AG04449 (cell line): ENCODE measurements around the gene SH2D3C.

Experiments
- CTCF ChIA-PET: fragments of 350-600 bp; formaldehyde crosslinking; extraction: SDS; loops from one replicate; lab custom pipeline; 2021; ENCODE audit warnings: antibody characterized with exemption; lab: Yijun Ruan, JAX
- POLR2A ChIA-PET: fragments of 400-600, 350-600 bp; formaldehyde crosslinking; extraction: SDS; loops from one replicate; lab custom pipeline; 2020; ENCODE audit warnings: antibody characterized with exemption, inconsistent platforms; lab: Yijun Ruan, JAX
- DNase-seq: peaks from one replicate; pipeline ENCODE4 v3.0.0-alpha.2; 2010; ENCODE audit warnings: low read depth, low spot score
- H3K4me3 ChIP-seq: 2 replicates; pipeline ENCODE4 v1.5.1; 2011; ENCODE audit warnings: low read depth, mild to moderate bottlenecking, control low read depth, low read length
- CTCF ChIP-seq: IDR thresholded peaks from one replicate; pipeline ENCODE4 v1.5.1; 2011; ENCODE audit warnings: mild to moderate bottlenecking, moderate library complexity, low read length, control low read depth, inconsistent platforms; ENCODE audit not compliant: insufficient read depth; ENCODE audit errors: missing control alignments

The SH2D3C gene

GRCh38 chr9:127770583-127770904 is 7.9 kb downstream of the SH2D3C start:
- DNase-seq = no peak
- ChIA-PET CTCF (interaction anchor here (0.9 to 10.4 kb wide), 8 partner anchors 10 to 150 kb away, joined by 3 to 93 read pairs (median 6); partner anchors contain the start of genes CDK9 and TOR2A), POLR2A (interaction anchor here (1.0 kb wide), 1 partner anchor 15 kb away, joined by 4 read pairs; the partner anchor contains the start of gene CDK9)
- no peak for TF ChIP-seq CTCF
- peak overlapping the region; percentile 59 for H3K4me3 ChIP-seq

GRCh38 chr9:127769929-127770582 is 8.4 kb downstream of the SH2D3C start:
- CTCF ChIA-PET = interaction anchor here (0.9 to 10.4 kb wide), 6 partner anchors 14 to 151 kb away, joined by 3 to 93 read pairs (median 6); partner anchors contain the start of genes CDK9 and TOR2A
- no peak for DNase-seq
- H3K4me3 ChIP-seq = no peak overlapping the region
- POLR2A ChIA-PET = no interaction called here
- TF ChIP-seq CTCF = no peak

GRCh38 chr9:127769101-127769500 is 9.4 kb downstream of the SH2D3C start:
- ChIA-PET POLR2A (no interaction called here), CTCF (interaction anchor here (0.8 to 10.4 kb wide), 5 partner anchors 15 to 152 kb away, joined by 3 to 93 read pairs (median 3); partner anchors contain the start of genes CDK9 and TOR2A)
- DNase-seq = no peak
- no peak for TF ChIP-seq CTCF
- no peak overlapping the region for H3K4me3 ChIP-seq

- DNase-seq = no peak
- no peak overlapping the region for H3K4me3 ChIP-seq
- no peak for TF ChIP-seq CTCF
- ChIA-PET POLR2A (no interaction called here), CTCF (interaction anchor here (0.8 to 10.4 kb wide), 5 partner anchors 15 to 153 kb away, joined by 3 to 93 read pairs (median 7); partner anchors contain the start of genes CDK9 and TOR2A)
These were observed 9.8 kb downstream of the SH2D3C start for GRCh38 chr9:127768698-127769097.

GRCh38 chr9:127767909-127768331 is 10.5 kb downstream of the SH2D3C start:
- TF ChIP-seq CTCF = no peak
- DNase-seq = no peak
- CTCF ChIA-PET = interaction anchor here (0.7 to 10.4 kb wide), 7 partner anchors 13 to 181 kb away, joined by 3 to 93 read pairs (median 6); partner anchors contain the start of genes CDK9 and TOR2A
- no peak overlapping the region for H3K4me3 ChIP-seq
- POLR2A ChIA-PET = no interaction called here

- no peak for TF ChIP-seq CTCF
- no peak for DNase-seq
- H3K4me3 ChIP-seq = no peak overlapping the region
- POLR2A ChIA-PET = no interaction called here
- CTCF ChIA-PET = interaction anchor here (0.7 to 10.4 kb wide), 8 partner anchors 13 to 181 kb away, joined by 3 to 93 read pairs (median 6); partner anchors contain the start of genes CDK9 and TOR2A
These were observed 11.1 kb downstream of the SH2D3C start for GRCh38 chr9:127767410-127767809.
